Breast epithelium (tissue), 3 donors: ENCODE data around the gene CERT1.

Experiments
- POLR2AphosphoS5 ChIP-seq, 3 donors: sonication (generic); formaldehyde crosslinking; IDR thresholded peaks; one replicate each; pipeline ENCODE4 v1.6.1; 2017; ENCODE audit warnings: antibody characterized with exemption in 3 of 3
- TF ChIP-seq, protein P1 (sequence below), 3 donors: fragments of 450-650 bp; IDR thresholded peaks; one replicate each; pipeline ENCODE4 v1.5.1; 2016 to 2017; ENCODE audit warnings: antibody characterized with exemption in 3 of 3, mild to moderate bottlenecking in 3 of 3, moderate library complexity in 3 of 3

DNA sequence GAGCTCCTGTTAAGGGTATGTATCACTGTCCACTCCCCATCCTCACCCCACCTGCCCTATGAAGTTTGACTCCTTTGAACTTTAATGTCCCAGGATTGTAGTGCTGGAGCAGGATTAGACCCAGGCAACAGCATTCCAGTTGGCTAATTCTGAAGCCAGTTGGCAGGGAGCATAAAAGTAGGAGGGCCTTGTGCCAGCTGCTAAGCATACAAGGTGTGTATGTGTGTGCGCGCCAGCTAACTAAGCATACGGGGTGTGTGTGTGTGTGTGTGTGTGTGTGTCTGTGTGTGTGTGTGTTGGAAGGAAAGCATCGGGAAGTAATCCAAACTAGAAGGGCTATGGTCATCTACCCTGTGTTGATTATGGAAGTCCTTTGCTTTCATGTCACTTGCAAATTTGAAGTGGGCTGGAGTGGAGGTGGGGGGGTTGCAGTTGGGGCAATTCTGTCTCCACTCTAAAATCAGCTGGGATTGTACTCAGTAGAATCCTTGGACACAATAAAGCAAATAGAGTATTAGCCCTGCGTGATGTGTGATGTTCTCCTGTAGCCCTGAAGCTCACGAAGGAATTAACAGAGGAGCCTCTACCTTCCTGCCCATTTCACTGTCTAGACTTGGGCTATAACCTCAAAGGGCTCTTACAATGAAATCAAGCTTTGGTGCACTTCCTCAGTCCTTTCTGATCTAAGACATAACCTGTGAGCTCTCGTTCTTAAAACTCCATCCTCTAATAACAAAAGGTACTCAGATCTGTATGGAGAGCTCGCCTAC, 147.5 kb downstream of the CERT1 start:
- TF ChIP-seq POLR2AphosphoS5 (IDR thresholded peaks at IDR 0.05) = no peak
- TF ChIP-seq, protein P1, sequence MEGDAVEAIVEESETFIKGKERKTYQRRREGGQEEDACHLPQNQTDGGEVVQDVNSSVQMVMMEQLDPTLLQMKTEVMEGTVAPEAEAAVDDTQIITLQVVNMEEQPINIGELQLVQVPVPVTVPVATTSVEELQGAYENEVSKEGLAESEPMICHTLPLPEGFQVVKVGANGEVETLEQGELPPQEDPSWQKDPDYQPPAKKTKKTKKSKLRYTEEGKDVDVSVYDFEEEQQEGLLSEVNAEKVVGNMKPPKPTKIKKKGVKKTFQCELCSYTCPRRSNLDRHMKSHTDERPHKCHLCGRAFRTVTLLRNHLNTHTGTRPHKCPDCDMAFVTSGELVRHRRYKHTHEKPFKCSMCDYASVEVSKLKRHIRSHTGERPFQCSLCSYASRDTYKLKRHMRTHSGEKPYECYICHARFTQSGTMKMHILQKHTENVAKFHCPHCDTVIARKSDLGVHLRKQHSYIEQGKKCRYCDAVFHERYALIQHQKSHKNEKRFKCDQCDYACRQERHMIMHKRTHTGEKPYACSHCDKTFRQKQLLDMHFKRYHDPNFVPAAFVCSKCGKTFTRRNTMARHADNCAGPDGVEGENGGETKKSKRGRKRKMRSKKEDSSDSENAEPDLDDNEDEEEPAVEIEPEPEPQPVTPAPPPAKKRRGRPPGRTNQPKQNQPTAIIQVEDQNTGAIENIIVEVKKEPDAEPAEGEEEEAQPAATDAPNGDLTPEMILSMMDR (IDR thresholded peaks at IDR 0.05) = no peak
